HG02759 (cell line): ENCODE data around the gene CD1C.
"Not testable (repeated sequence)": the region's sequence is repeated elsewhere in the genome, so short reads cannot be mapped to it uniquely, and the experiment has no call there.

Experiments used
- ATAC-seq: cut with Tn5 transposase; IDR thresholded peaks from one replicate; pipeline ENCODE4 v1.9.1; 2021; ENCODE audit warnings: mild to moderate bottlenecking, moderate library complexity; ENCODE audit not compliant: unreplicated experiment

CD1C gene

GRCh38 chr1:158289811-158290210 lies at the start of gene CD1C:
Gene CD1C, plus strand, starts transcription at chr1:158289923. Its CDS starts 142 bp downstream, at chr1:158290065.
- ATAC-seq = no peak

- ATAC-seq = peak; percentile 37
Measured at GRCh38 chr1:158246650-158247049, 43.1 kb upstream of the CD1C start.

DNA sequence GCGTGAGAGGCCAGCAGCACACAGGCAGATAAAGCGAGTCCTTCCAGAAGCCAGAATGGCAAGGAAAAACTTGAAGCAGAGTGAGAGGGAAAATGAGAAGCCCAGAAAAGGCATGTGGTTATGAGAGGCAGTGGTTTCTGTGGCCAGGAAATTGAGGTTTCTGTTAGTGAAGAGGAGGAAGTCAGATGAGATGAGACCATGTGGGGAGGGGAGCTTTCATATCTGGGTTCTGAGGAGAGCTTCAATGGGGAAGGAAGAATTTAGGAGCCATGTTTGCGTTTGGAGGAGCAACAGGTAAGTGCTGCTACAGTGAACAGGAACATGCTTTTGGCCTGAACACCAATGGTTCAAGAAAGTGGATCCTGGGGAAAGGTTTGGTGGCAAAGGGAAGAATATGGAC lies 41.6 kb upstream of the CD1C start:
- ATAC-seq = peak; percentile 73

DNA sequence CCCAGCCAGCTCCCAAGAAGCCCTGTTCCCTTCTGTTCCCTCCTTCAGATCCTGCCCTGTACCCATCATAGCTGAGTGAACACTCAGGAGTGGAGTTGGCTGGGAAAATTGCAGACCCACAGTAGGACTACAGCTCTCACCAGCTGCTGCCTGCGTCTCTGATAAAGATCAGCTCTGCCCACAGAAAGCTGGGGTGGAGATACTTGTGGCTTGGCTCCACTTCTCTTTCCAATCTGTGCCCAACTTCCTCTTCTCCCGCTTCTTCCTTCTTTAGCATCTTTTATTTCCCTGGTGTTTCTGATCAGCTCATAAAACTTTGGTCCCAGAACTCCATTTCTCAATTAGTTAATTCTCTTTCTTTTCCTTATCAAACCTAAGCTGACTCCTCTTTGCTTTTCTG lies 41.0 kb upstream of the CD1C start:
- no peak for ATAC-seq

DNA sequence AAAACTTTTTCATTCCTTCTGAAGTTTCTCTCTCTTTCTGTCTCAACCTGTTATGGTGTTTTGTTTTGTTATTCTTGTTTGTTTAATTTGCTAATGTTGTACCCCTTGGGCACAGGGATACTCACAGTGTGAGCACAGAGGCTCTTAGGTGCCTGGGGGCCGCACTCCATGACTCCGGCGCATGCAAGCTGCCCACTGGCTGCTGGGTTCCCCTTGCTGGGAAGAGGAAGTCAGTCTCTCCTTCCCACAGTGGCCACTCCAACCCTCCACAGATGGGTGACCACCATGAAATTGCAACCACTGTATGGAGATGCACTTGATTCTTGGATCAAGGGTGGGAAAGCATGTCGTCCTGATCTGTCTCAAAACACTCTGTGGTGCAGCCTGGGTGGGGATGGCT lies 40.1 kb upstream of the CD1C start:
- ATAC-seq = no peak

GRCh38 chr1:158251163-158251562 lies 38.6 kb upstream of the CD1C start:
- ATAC-seq = no peak

DNA sequence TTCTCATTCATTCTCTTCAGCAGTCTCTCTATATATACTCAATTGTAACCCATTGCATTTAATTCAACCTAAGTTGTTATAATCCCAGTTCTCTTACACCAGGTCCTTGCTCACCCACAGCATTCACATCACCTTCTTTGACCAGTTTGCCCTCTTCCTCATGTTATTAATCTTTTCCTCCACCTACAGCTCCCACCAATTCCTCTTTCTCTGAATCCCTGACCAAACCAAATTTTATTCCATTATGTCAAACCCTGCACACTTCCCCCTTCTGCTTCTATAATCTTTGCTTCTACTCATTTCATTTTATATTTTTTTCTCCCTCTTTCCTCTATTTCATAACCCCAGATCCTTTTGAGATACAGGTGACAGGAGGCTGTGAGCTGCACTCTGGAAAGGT lies 34.1 kb upstream of the CD1C start:
- no peak for ATAC-seq

- not testable (repeated sequence) for ATAC-seq
Measured at GRCh38 chr1:158256747-158257146, 33.0 kb upstream of the CD1C start.

GRCh38 chr1:158257888-158258287 lies 31.8 kb upstream of the CD1C start:
- no peak for ATAC-seq

- no peak for ATAC-seq
Measured at GRCh38 chr1:158259117-158259516, 30.6 kb upstream of the CD1C start.

- no peak for ATAC-seq
Measured at GRCh38 chr1:158272681-158273080, 17.0 kb upstream of the CD1C start.

- peak; percentile 65 for ATAC-seq
Measured at GRCh38 chr1:158274797-158275196, 14.9 kb upstream of the CD1C start.

DNA sequence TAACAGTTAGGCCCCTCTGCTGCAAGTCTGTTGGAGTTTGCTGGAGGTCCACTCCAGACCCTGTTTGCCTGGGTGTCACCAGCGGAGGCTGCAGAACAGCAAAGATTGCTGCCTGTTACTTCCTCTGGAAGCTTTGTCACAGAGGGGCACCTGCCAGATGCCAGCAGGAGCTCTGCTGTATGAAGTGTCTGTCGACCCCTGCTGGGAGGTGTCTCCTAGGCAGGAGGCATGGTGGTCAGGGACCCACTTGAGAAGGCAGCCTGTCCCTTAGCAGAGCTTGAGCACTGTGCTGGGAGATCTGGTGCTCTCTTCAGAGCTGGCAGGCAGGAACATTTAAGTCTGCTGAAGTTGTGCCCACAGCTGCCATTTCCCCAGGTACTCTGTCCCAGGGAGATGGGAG lies 7.3 kb upstream of the CD1C start:
- not testable (repeated sequence) for ATAC-seq

DNA sequence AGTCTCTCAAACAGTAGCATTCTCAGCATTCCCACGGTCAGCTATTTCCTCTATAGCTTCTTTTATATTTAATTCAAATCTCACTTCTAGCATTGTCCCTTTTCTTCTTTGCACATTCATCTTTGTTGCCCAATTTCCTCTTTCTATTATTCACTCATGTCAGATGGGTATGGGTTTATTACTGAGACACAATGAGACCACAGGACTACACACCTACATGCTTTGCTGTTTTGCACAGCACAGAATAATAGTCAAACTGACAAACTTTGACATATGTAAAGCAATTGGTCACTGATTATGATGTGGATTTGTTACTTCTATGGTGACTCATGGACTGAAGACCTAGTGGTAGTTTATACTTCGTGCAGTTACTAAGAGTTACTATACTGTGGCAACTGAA lies 5.8 kb upstream of the CD1C start:
- ATAC-seq = peak; percentile 49

- peak; percentile 71 for ATAC-seq
Measured at GRCh38 chr1:158285756-158286241, 3.9 kb upstream of the CD1C start.

- peak; percentile 21 for ATAC-seq
Measured at GRCh38 chr1:158286487-158286886, 3.2 kb upstream of the CD1C start.

DNA sequence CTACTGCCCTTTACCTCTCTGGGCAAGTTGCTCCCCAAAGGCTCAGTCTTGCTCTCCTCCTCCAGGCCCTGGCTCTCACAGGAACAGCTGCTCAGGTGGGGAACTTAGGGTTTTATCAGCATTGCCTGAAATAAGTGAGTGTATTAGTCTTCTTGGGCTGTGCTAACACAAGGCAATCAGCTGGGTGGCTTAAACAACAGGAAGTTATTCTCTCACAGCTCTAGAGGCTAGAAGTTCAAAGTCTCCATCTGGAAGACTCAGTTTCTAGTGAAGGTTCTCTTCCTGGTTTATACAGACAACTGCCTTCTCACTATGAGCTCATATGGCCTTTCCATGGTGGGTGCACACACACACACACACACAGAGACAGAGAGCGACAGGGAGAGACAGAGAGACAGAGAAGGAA lies 2.8 kb upstream of the CD1C start:
- peak; percentile 24 for ATAC-seq

DNA sequence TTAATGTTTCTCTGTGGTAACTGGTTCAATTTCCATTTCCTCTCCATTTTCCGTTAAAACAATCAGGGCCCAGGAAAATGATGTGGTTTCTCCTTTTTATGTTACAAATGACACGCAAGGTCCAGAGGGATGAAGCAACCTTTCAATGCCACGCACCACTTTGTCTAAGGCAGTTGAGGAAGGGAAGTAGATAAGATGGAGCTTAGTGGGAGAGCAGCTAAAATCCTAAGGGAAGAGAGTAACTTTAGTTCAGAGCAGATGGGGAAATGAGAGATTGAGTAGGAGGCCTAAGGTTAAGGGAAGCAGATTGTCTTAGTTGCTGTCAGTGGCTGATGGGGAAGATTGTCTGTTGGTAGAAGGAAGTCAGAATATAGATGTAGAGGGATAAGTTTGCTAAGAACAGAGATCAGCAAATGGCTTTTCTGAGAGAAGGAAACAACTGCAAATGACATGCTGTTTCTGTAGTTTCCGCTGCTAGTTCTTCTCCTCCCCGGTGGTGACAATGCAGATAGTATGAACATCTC lies 660 bp downstream of the CD1C start:
- ATAC-seq = no peak

DNA sequence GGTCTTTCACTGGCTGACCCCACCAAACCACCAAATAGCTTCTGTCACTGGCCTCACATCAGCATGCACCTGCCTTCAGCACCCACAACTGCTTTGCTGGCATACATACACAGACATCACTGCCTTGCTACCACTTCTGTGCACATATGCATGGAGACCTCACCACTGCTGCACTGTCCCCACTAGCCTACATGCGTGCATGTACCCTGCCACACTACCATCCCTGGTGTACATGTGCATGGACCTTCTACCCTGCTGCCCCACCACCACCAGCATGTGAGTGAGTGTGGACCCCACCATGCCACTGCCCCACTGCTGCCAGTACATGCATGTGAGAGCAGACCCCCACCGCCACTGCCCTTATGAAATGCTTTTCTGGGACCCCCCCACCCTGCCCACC lies 6.1 kb downstream of the CD1C start:
- no peak for ATAC-seq

DNA sequence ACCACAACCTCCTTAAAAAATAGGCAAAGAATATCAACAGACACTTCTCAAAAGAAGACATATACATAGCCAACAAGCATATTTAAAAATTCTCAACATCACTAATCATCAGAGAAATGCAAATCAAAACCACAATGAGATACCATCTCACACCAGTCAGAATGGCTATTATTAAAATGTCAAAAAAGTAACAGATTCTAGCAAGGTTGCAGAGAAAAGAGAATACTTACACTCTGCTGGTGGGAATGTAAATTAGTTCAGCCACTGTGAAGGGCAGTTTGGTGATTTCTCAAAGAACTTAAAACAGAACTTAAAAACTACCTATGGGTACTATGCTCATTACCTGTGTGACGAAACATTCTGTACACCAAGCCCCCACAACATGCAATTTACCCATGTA lies 20.9 kb downstream of the CD1C start:
- peak; percentile 71 for ATAC-seq

DNA sequence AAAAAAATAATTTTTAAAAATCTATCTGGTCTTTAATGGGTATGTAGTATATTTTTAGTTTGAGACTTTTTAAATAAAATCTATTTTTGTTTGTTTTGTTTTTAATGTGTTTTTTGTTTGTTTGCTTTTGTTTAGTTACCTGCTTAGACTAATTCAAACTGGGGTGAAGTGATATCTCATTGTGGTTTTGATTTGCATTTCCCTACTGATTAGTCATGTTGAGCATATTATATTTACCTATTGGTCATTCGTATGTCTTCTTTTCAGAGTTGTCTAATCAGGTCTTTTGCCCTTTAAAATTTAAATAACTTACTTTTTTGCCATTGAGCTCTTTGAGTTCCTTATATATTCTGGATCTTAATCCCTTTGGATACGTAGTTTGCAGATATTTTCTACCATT lies 21.3 kb downstream of the CD1C start:
- ATAC-seq = no peak

DNA sequence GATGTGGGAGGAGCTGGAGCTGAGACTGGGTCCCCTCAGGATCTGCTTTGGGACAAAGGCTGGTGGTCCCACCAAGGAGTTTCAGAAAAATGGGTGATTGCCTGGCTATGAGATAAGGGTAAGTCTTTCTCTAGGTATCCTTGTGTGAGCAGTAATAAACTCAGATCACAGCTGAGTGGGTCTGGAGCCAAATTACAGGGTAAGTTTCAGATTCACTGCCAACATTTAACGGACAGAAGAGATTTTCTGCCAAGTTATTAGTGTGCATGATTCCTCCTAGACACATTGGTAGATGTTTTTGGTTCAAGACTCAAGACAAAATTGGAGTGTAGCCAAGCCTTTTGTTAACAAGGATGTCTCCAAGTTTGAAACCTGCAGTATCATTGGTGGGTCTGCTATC lies 34.1 kb downstream of the CD1C start:
- ATAC-seq = no peak

- ATAC-seq = no peak
Measured at GRCh38 chr1:158324395-158324794, 34.7 kb downstream of the CD1C start.
